H9 (cell line): Measurements from ENCODE around the gene BATF. TPM values are rescaled to one million over a fixed set of nuclear protein-coding genes. Genes with fewer than 3 reads are reported as not detected.

Experiments
- DNase-seq: peaks from one replicate; pipeline ENCODE4 v3.0.0-alpha.2; 2017
- H2AFZ ChIP-seq: one replicate; pipeline ENCODE4 v1.6.1; 2013; ENCODE audit warnings: mild to moderate bottlenecking, low read length, control low read depth, moderate library complexity
- H2AK5ac ChIP-seq: 2 replicates; pipeline ENCODE4 v1.6.1; 2013; ENCODE audit warnings: low read length, control low read depth, mixed read lengths; ENCODE audit not compliant: insufficient read length
- H2BK120ac ChIP-seq: one replicate; pipeline ENCODE4 v1.6.1; 2013; ENCODE audit warnings: low read depth, mild to moderate bottlenecking, low read length, control low read depth, inconsistent platforms; ENCODE audit not compliant: poor library complexity, severe bottlenecking
- H2BK12ac ChIP-seq: 2 replicates; pipeline ENCODE4 v1.6.1; 2013; ENCODE audit warnings: low read length, control low read depth, mixed read lengths, low read depth; ENCODE audit not compliant: insufficient read length
- H2BK15ac ChIP-seq: 2 replicates; pipeline ENCODE4 v1.6.1; 2013; ENCODE audit warnings: low read depth, low read length, control low read depth
- H2BK20ac ChIP-seq: one replicate; pipeline ENCODE4 v1.6.1; 2013; ENCODE audit warnings: low read depth, mild to moderate bottlenecking, low read length, control low read depth, inconsistent platforms; ENCODE audit not compliant: poor library complexity, severe bottlenecking
- H2BK5ac ChIP-seq: 2 replicates; pipeline ENCODE4 v1.6.1; 2013; ENCODE audit warnings: low read length, control low read depth, mixed read lengths; ENCODE audit not compliant: insufficient read length
- H3K14ac ChIP-seq: 2 replicates; pipeline ENCODE4 v1.6.1; 2013; ENCODE audit warnings: low read length, control low read depth; ENCODE audit not compliant: insufficient read depth
- H3K18ac ChIP-seq: 2 replicates; pipeline ENCODE4 v1.6.1; 2013; ENCODE audit warnings: low read depth, mild to moderate bottlenecking, mixed read lengths, low read length, control low read depth; ENCODE audit not compliant: insufficient read length
- H3K23ac ChIP-seq: 2 replicates; pipeline ENCODE4 v1.6.1; 2013; ENCODE audit warnings: low read length, control low read depth, mixed read lengths, low read depth; ENCODE audit not compliant: insufficient read length
- H3K23me2 ChIP-seq: 2 replicates; pipeline ENCODE4 v1.6.1; 2013; ENCODE audit warnings: low read depth, mild to moderate bottlenecking, mixed read lengths, low read length, control low read depth; ENCODE audit not compliant: insufficient read length, poor library complexity, severe bottlenecking
- H3K27ac ChIP-seq: 2 replicates; pipeline ENCODE4 v1.5.1; 2013; ENCODE audit warnings: low read length, control low read depth, mixed read lengths, low read depth; ENCODE audit not compliant: insufficient read length
- H3K27me3 ChIP-seq: 2 replicates; pipeline ENCODE4 v1.6.1; 2013; ENCODE audit warnings: low read length, control low read depth, inconsistent platforms; ENCODE audit not compliant: insufficient read depth
- H3K4ac ChIP-seq: 2 replicates; pipeline ENCODE4 v1.6.1; 2013; ENCODE audit warnings: low read depth, mild to moderate bottlenecking, control low read depth, inconsistent platforms, low read length, moderate library complexity
- H3K4me1 ChIP-seq: 2 replicates; pipeline ENCODE4 v1.6.1; 2013; ENCODE audit warnings: low read length, control low read depth, inconsistent platforms; ENCODE audit not compliant: insufficient read depth
- H3K4me2 ChIP-seq: 2 replicates; pipeline ENCODE4 v1.6.1; 2013; ENCODE audit warnings: low read length, control low read depth, mixed read lengths; ENCODE audit not compliant: insufficient read length, insufficient read depth
- H3K56ac ChIP-seq: 2 replicates; pipeline ENCODE4 v1.6.1; 2013; ENCODE audit warnings: low read depth, mild to moderate bottlenecking, mixed read lengths, low read length, control low read depth; ENCODE audit not compliant: insufficient read length
- H3K79me1 ChIP-seq: 2 replicates; pipeline ENCODE4 v1.6.1; 2013; ENCODE audit warnings: low read depth, mild to moderate bottlenecking, moderate library complexity, low read length, control low read depth, inconsistent platforms; ENCODE audit not compliant: insufficient read depth, poor library complexity, severe bottlenecking
- H3K79me2 ChIP-seq: 2 replicates; pipeline ENCODE4 v1.6.1; 2013; ENCODE audit warnings: low read length, control low read depth, inconsistent platforms; ENCODE audit not compliant: insufficient read depth
- H3K9ac ChIP-seq: 2 replicates; pipeline ENCODE4 v1.6.1; 2013; ENCODE audit warnings: low read length, control low read depth, mixed read lengths; ENCODE audit not compliant: insufficient read length; ENCODE audit errors: extremely low read depth
- H3K9me3 ChIP-seq: one replicate; pipeline ENCODE4 v1.6.1; 2013; ENCODE audit warnings: low read depth, low read length, inconsistent platforms; ENCODE audit not compliant: control insufficient read depth
- H3T11ph ChIP-seq: one replicate; pipeline ENCODE4 v1.6.1; 2013; ENCODE audit warnings: mild to moderate bottlenecking, low read length, control low read depth, inconsistent platforms
- H4K20me1 ChIP-seq: one replicate; pipeline ENCODE4 v1.6.1; 2013; ENCODE audit not compliant: control insufficient read depth, insufficient read length, insufficient read depth
- H4K5ac ChIP-seq: 2 replicates; pipeline ENCODE4 v1.6.1; 2013; ENCODE audit warnings: low read depth, mild to moderate bottlenecking, mixed read lengths, low read length, control low read depth; ENCODE audit not compliant: insufficient read length
- H4K8ac ChIP-seq: replicated peaks from 2 replicates; pipeline ENCODE4 v1.6.1; 2013; ENCODE audit warnings: low read length, control low read depth, mixed read lengths, low read depth; ENCODE audit not compliant: insufficient read length
- H4K91ac ChIP-seq: 2 replicates; pipeline ENCODE4 v1.6.1; 2013; ENCODE audit warnings: low read depth, mild to moderate bottlenecking, moderate library complexity, mixed read lengths, low read length, control low read depth; ENCODE audit not compliant: insufficient read length
- H3K27ac Mint-ChIP-seq, 3 experiments: 2 replicates in 2 of 3; 3 replicates in 1 of 3; pipeline ENCODE4 v1.8.0; 2020 to 2021; ENCODE audit warnings: mixed read lengths in 3 of 3, mild to moderate bottlenecking in 1 of 3, moderate library complexity in 1 of 3
- H3K27me3 Mint-ChIP-seq: 2 replicates; pipeline ENCODE4 v1.8.0; 2021; ENCODE audit warnings: low read depth, mild to moderate bottlenecking, moderate library complexity, mixed read lengths
- H3K36me3 Mint-ChIP-seq, 3 experiments: 2 replicates in 2 of 3; 3 replicates in 1 of 3; pipeline ENCODE4 v1.8.0; 2020 to 2021; ENCODE audit warnings: low read depth in 3 of 3, mixed read lengths in 3 of 3; ENCODE audit not compliant: insufficient read depth in 1 of 3
- H3K4me1 Mint-ChIP-seq, 2 experiments: 2 replicates each; pipeline ENCODE4 v1.8.0; 2020; ENCODE audit warnings: mixed read lengths in 2 of 2
- H3K4me3 Mint-ChIP-seq, 2 experiments: 2 replicates in 1 of 2; 3 replicates in 1 of 2; pipeline ENCODE4 v1.8.0; 2020 to 2021; ENCODE audit warnings: mild to moderate bottlenecking in 2 of 2, mixed read lengths in 2 of 2, moderate library complexity in 1 of 2
- H3K9me3 Mint-ChIP-seq, 2 experiments: 2 replicates in 1 of 2; 3 replicates in 1 of 2; pipeline ENCODE4 v1.8.0; 2020; ENCODE audit warnings: mild to moderate bottlenecking in 2 of 2, mixed read lengths in 2 of 2, moderate library complexity in 1 of 2
- CTCF ChIP-seq: fragments of 200-600 bp; sonication (generic); conservative IDR thresholded peaks from 3 replicates; pipeline ENCODE4 v1.8.0; 2021; ENCODE audit warnings: antibody characterized with exemption, mild to moderate bottlenecking
- WGBS: extraction: QIAGEN DNeasy Blood & Tissue Kit; methylation state at CpG from one replicate; pipeline ENCODE4 v1.1.7; 2013; ENCODE audit warnings: missing lambda C conversion rate, low lambda C conversion rate, mixed read lengths; ENCODE audit not compliant: insufficient read length; ENCODE audit errors: extremely low coverage; 5-methylcytosine and 5-hydroxymethylcytosine counted together
- total RNA-seq: library from RNA; stranded (reverse); gene quantifications from 2 replicates; pipeline ENCODE4 v1.2.1, GENCODE V29; 2021

The BATF gene
- total RNA-seq, 1 experiment from 2014 or later: not detected

GRCh38 chr14:75501080-75501479 lies 21.2 kb upstream of the BATF start:
- no peaks in the 10 kb centered on the region for H3K23me2 ChIP-seq
- H3K9ac ChIP-seq: no peak overlapping the region
- H3K36me3 Mint-ChIP-seq: no peaks in the 10 kb centered on the region
- H2BK20ac ChIP-seq: no peak overlapping the region
- no peak overlapping the region for H2AFZ ChIP-seq
- WGBS: 100% methylated on average over 2 of the region's 3 CpGs
- H3K27ac ChIP-seq: no peak overlapping the region
- no peaks in the 10 kb centered on the region for H3K9me3 Mint-ChIP-seq
- no peak overlapping the region for H3T11ph ChIP-seq
- no peak overlapping the region for H3K56ac ChIP-seq
- H3K4me1 ChIP-seq: no peaks in the 10 kb centered on the region
- DNase-seq: no peak
- no peak overlapping the region for H2BK120ac ChIP-seq
- no peaks in the 10 kb centered on the region for H4K20me1 ChIP-seq
- no peak overlapping the region for H3K4ac ChIP-seq
- H3K79me1 ChIP-seq: no peaks in the 10 kb centered on the region
- H3K27me3 ChIP-seq: no peaks in the 10 kb centered on the region
- no peaks in the 10 kb centered on the region for H3K4me1 Mint-ChIP-seq
- no peak overlapping the region for H2AK5ac ChIP-seq
- no peaks in the 10 kb centered on the region for H3K79me2 ChIP-seq
- H3K4me2 ChIP-seq: no peak overlapping the region
- H3K18ac ChIP-seq: no peak overlapping the region
- H2BK15ac ChIP-seq: no peak overlapping the region
- no peak overlapping the region for H3K23ac ChIP-seq
- no peak overlapping the region for H3K4me3 Mint-ChIP-seq
- H3K27me3 Mint-ChIP-seq: no peaks in the 10 kb centered on the region; the same call in 1 of the 2 replicates
- H4K8ac ChIP-seq: no peak overlapping the region
- no peak overlapping the region for H2BK5ac ChIP-seq
- no peak overlapping the region for H4K5ac ChIP-seq
- no peak overlapping the region for H3K14ac ChIP-seq
- no peaks in the 10 kb centered on the region for H3K9me3 ChIP-seq
- TF ChIP-seq CTCF: no peak
- H2BK12ac ChIP-seq: no peak overlapping the region
- no peak overlapping the region for H4K91ac ChIP-seq
- no peak overlapping the region for H3K27ac Mint-ChIP-seq
